Prostate gland (tissue), 2 donors: ENCODE results near the gene CDH13.

Source experiments
- POLR2A ChIP-seq: fragments of 450-650 bp; IDR thresholded peaks from one replicate; pipeline ENCODE4 v1.6.1; 2016; ENCODE audit warnings: antibody characterized with exemption, mild to moderate bottlenecking
- TF ChIP-seq, protein P1 (sequence below), 4 experiments: fragments of 200-600 bp in 2 of 4; fragments of 450-650 bp in 2 of 4; sonication (generic) in 2 of 4; IDR thresholded peaks; 1 replicate in 3 of 4; 2 replicates in 1 of 4; pipeline ENCODE4 v1.5.1; 2016 to 2019; ENCODE audit warnings: antibody characterized with exemption in 4 of 4, mild to moderate bottlenecking in 2 of 4, moderate library complexity in 2 of 4

DNA sequence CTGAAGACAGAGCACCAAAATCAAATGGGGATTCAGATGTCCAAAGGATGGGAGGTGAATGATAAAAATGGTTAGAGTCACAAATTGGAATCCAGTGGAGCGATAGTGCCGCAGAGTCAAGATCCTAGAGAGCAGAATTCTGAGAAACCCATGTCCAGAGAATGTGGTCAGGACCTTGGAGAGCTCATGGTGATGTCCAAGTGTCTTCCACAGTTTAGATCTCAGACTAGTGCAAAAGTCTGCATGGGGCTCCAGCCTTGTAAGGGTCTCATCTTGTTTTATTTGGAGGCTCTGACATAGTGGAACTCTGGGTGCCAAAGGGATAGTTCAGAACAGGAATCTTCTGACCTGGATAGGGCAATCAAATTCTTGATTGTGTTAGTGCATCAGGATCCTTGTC, 935.1 kb downstream of the CDH13 start:
- TF ChIP-seq POLR2A, result no peak
- TF ChIP-seq, protein P1, sequence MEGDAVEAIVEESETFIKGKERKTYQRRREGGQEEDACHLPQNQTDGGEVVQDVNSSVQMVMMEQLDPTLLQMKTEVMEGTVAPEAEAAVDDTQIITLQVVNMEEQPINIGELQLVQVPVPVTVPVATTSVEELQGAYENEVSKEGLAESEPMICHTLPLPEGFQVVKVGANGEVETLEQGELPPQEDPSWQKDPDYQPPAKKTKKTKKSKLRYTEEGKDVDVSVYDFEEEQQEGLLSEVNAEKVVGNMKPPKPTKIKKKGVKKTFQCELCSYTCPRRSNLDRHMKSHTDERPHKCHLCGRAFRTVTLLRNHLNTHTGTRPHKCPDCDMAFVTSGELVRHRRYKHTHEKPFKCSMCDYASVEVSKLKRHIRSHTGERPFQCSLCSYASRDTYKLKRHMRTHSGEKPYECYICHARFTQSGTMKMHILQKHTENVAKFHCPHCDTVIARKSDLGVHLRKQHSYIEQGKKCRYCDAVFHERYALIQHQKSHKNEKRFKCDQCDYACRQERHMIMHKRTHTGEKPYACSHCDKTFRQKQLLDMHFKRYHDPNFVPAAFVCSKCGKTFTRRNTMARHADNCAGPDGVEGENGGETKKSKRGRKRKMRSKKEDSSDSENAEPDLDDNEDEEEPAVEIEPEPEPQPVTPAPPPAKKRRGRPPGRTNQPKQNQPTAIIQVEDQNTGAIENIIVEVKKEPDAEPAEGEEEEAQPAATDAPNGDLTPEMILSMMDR (IDR thresholded peaks at IDR 0.05), result no peak
